Upper lobe of left lung (tissue), 4 donors: ENCODE results near the gene IRAK1.

Experiments used
- EP300 ChIP-seq, 4 donors: sonication (generic); formaldehyde crosslinking; IDR thresholded peaks; one replicate each; pipeline ENCODE4 v1.5.1; 2017; ENCODE audit warnings: antibody characterized with exemption in 4 of 4, control low read depth in 2 of 4
- POLR2A ChIP-seq, 4 donors: fragments of 450-650 bp; IDR thresholded peaks; one replicate each; pipeline ENCODE4 v1.5.1; 2016 to 2017; ENCODE audit warnings: antibody characterized with exemption in 4 of 4, mild to moderate bottlenecking in 2 of 4
- POLR2AphosphoS5 ChIP-seq, 2 donors: sonication (generic); formaldehyde crosslinking; IDR thresholded peaks; one replicate each; pipeline ENCODE4 v1.5.1; 2017; ENCODE audit warnings: antibody characterized with exemption in 2 of 2
- TF ChIP-seq, protein P1 (sequence below), 6 experiments: fragments of 450-650 bp in 4 of 6; fragments of 200-600 bp in 2 of 6; sonication (generic) in 2 of 6; IDR thresholded peaks; one replicate each; pipeline ENCODE4 v1.5.1; 2016 to 2019; ENCODE audit warnings: antibody characterized with exemption in 6 of 6

DNA sequence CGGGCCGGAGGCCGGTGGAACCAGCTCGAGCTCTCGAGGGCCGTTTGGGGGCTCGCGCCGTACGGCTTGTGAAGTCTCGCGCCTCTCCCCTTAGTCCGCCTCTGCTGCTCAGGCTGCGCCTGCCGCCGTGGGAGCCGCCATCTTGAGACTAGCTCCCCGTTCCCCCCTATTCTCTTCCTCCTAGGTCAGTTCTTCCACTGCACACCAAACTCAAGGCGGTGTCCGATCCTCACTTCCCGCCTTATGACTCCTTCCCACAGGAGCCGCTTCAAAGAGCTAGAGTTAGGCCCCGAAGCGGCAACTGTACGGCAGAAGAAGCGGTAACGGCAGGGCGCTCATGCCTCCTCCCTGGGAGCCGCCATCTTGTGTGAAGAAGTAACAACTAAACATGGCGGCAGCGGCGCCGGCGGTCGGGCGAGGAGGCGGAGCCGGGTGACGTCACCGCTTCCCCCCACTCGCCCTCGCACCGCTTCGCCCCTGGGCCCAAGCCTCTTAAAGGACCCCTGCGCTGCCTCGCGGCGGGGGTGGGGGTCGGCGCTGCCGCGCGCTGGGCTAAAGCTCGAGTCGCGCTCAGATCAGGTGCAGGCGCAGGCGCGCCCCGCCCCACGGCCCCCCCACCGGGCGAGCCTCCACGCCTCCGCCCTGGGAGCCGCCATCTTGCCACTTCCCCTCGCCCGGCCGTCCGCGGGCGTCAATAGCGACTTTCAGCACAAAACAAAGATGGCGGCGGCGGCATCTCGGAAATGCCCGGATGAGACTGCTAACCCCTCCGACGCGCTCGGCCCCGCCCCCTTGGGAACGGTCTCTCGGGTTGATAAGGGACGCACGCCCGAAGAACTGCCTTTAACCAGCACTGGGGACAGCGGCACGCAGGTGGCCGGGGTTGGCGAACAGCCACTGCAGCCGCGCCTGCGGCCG is 48.0 kb downstream of the IRAK1 start, which contains the start of gene HCFC1:
- TF ChIP-seq, protein P1, sequence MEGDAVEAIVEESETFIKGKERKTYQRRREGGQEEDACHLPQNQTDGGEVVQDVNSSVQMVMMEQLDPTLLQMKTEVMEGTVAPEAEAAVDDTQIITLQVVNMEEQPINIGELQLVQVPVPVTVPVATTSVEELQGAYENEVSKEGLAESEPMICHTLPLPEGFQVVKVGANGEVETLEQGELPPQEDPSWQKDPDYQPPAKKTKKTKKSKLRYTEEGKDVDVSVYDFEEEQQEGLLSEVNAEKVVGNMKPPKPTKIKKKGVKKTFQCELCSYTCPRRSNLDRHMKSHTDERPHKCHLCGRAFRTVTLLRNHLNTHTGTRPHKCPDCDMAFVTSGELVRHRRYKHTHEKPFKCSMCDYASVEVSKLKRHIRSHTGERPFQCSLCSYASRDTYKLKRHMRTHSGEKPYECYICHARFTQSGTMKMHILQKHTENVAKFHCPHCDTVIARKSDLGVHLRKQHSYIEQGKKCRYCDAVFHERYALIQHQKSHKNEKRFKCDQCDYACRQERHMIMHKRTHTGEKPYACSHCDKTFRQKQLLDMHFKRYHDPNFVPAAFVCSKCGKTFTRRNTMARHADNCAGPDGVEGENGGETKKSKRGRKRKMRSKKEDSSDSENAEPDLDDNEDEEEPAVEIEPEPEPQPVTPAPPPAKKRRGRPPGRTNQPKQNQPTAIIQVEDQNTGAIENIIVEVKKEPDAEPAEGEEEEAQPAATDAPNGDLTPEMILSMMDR (IDR thresholded peaks at IDR 0.05) = peak in 1 of 6 experiments; percentile 4
- TF ChIP-seq EP300 (IDR thresholded peaks at IDR 0.05) (no peak), POLR2A (IDR thresholded peaks at IDR 0.05) (peak in 3 of 4 donors; percentile 11 to 51 (median 18)), POLR2AphosphoS5 (IDR thresholded peaks at IDR 0.05) (peak; percentile 28 to 34)
